ENCODE results near the gene OSBPL6.

OSBPL6 gene

DNA sequence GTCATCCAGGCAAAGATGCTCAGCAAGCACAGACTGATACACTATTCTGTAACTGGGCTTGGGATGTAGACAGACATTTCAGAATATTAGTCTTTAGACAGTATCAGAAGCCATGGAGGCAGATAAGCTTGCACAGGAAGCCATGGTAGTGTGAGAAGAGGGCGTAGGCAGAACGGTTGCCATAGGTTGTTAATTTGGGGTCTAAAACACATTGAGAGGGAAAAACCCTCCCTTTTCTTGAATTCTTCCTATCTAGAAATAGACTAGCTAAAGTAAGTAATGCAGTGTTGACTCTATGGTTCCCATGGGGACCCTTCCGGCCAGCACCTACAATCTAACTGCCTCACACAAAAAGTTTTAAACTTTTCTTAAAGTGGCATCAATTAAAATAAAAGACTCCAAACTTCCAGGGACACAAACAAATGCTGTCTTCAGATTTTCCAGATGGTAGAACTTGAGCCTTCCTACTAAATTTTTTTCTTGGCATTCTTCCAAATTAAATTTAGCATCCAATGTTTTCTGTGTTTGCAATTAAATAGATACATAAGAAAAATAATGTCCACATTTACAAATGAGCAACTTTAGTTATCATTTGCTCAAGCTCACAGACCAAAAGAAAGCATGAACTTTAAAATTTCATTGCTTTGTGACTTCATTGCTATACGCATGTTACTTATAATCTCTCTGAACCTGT, 254.8 kb downstream of the OSBPL6 start:
- no peak for DNase-seq (ENCODE audit: low spot score)

DNA sequence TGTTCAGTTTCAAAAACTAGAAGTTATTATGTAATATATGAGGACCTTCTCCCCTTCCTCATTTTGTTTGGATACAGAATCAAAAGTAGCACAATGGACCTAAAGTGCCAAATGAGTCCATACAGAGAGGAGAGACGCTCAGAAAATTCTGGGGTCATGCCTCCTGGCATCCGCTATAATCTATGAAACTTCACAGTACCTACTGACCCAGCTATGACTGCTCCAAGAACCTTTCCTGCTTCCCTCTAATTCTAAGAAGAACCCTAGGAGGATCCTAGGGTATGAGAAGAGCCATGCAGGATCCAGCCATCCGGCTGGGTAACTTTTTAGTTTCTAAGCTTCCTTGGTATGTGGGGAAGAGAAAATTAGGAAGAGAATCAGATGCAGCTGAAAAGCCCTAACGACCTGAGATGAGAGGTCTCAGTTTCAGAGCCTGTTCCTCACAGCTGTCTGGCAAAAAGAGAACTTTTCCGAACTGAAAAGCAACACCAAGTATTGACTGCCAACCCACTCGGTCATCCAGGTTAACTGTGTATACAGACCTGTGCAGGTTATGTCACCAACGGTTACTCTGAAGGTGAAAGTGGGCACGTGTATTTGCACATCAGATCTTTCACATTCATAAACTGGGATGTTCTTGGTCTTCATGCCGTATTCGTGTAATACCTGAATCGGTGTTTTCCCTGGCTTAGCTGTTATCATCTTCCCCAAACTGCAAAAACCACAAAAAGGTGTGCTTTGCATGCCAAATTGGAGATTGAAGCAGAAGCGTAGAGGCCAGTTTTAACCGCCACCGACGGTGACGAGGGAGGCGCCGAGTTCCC, 255.6 kb downstream of the OSBPL6 start:
- peak; percentile 11 for DNase-seq (ENCODE audit: low spot score)

DNA sequence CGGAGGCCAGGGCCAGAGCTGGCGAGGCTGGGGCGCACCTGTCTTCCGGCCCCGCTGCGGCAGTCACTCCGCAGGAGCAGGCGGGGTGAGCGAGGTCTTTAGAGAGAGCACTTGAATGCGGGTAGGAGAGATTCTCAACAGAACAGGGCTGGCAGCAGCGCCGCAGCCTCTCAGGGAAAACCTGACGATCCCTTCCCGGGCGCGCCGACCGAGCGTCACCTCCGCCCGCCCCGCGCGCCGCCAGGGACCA, 256.1 kb downstream of the OSBPL6 start:
- no peak for DNase-seq (ENCODE audit: low spot score)

DNA sequence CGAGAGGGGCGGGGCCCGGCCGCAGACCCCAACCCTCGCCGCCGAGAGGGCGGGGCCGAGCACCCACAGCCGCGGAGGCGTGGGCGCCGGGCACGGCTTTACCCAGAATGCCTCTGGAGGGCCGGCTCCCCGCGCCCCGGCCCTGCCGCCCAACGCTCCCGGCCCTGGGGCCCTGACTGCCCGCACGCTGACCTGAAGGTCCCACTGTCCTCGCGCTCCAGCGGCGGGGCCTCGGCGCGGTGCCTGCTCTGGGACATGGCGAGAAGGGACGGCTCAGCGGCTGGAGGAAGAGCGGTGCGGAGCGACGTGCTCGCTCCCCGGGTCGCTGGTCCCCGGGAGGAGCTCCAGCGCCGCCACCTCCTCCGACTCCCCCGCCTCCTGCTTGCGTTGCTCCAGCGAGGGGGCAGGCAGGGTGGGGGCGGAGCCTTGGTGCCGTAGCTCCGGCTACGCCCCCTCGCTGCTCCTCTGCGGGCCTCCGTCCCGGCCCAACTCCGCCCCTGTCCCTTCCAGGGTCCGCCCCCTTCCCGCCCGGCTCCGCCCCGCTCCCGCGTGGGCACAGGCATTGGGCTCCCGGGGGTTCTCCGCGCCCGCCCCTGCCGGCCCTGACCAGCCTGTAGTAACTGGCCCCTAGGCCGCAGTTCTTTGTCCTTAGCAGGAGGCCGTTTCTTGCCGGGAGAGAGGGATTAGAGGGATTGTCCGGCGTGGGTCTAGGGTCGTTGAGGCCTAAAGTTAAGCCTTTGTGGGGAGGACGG, 256.6 kb downstream of the OSBPL6 start, which contains the start of the genes PJVK and PRKRA:
PJVK (plus strand) TSS at position 605 of the 752 bp plus-strand sequence. CDS start 2,032 bp downstream, outside the sequence.
PRKRA (minus strand) TSS at position 402 of the 752 bp plus-strand sequence; CDS start at position 257, 145 bp downstream.
- peak; percentile 99 for DNase-seq (ENCODE audit: low spot score)

DNA sequence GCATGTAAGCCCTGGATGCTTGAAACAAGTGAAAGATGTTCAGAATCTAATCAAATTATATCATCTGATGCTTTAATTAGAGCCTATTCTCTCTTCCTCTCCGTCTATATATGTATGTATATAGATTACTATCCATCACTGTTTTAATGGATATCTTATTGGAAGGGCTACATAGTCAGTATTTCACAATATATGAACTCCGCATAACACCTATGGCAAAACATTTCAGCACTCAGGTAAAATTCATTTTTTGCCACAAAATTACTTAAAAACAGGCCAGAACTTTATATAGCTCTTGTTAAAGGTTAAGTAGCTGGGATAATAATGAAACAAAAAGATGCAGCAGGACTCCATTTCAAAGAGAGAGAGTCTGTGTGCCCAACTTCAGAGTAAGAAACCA, 258.0 kb downstream of the OSBPL6 start:
- DNase-seq (ENCODE audit: low spot score), result no peak
